PC-9 (cell line): ENCODE measurements around the gene KDM4F. TPM values are rescaled to one million over a fixed set of nuclear protein-coding genes. Genes with fewer than 3 reads are reported as not detected.

Source experiments
- BruUV-seq: library from RNA; stranded (reverse); fragments of 400-500 nt; replicated peaks from 2 replicates; lab custom pipeline; 2021; lab: Mats Ljungman, UMichigan
- CTCF ChIA-PET: fragments of 300-600 bp; sonication (Branson Sonifier 250); formaldehyde crosslinking; loops from one replicate; lab custom pipeline; 2022; ENCODE audit warnings: antibody characterized with exemption; lab: Charles Lee
- POLR2A ChIA-PET: fragments of 300-600 bp; sonication (Branson Sonifier 250); formaldehyde crosslinking; loops from one replicate; lab custom pipeline; 2022; ENCODE audit warnings: antibody characterized with exemption; ENCODE audit not compliant: unreplicated experiment; lab: Charles Lee
- DNase-seq, 2 experiments: peaks; one replicate each; pipeline versions ENCODE4 v3.0.0 to v3.0.0-alpha.2; 2015 to 2022; ENCODE audit warnings: mixed read lengths in 1 of 2
- H2AFZ ChIP-seq: fragments of 200-600 bp; sonication (generic); 2 replicates; pipeline ENCODE4 v1.8.1; 2017; ENCODE audit warnings: antibody characterized with exemption
- H3F3A ChIP-seq: fragments of 200-600 bp; sonication (generic); 2 replicates; pipeline ENCODE4 v1.8.1; 2017; ENCODE audit warnings: antibody characterized with exemption, mild to moderate bottlenecking, low read depth; ENCODE audit not compliant: insufficient read depth
- H3K27ac ChIP-seq: fragments of 200-600 bp; sonication (generic); 2 replicates; pipeline ENCODE4 v1.6.1; 2016; ENCODE audit warnings: mixed run types
- H3K27me3 ChIP-seq: fragments of 200-600 bp; sonication (generic); 2 replicates; pipeline ENCODE4 v1.6.1; 2016; ENCODE audit warnings: low read depth, mixed run types; ENCODE audit not compliant: insufficient read depth
- H3K36me3 ChIP-seq: fragments of 200-600 bp; sonication (generic); 2 replicates; pipeline ENCODE4 v1.6.1; 2016; ENCODE audit warnings: low read depth, mixed run types
- H3K4me1 ChIP-seq: fragments of 200-600 bp; sonication (generic); replicated peaks from 2 replicates; pipeline ENCODE4 v1.6.1; 2016; ENCODE audit warnings: mixed run types; ENCODE audit not compliant: insufficient read depth
- H3K4me2 ChIP-seq: fragments of 200-600 bp; sonication (generic); 2 replicates; pipeline ENCODE4 v1.6.1; 2017; ENCODE audit warnings: mixed run types
- H3K4me3 ChIP-seq: fragments of 200-600 bp; sonication (generic); 2 replicates; pipeline ENCODE4 v1.6.1; 2016; ENCODE audit warnings: mixed run types
- H3K79me2 ChIP-seq: fragments of 200-600 bp; sonication (generic); 2 replicates; pipeline ENCODE4 v1.6.1; 2017; ENCODE audit warnings: low read depth, mixed run types
- H3K9me2 ChIP-seq: fragments of 200-600 bp; sonication (generic); 2 replicates; pipeline ENCODE4 v1.8.1; 2017; ENCODE audit warnings: mild to moderate bottlenecking; ENCODE audit not compliant: insufficient read depth
- H3K9me3 ChIP-seq: fragments of 200-600 bp; sonication (generic); 2 replicates; pipeline ENCODE4 v1.8.1; 2016; ENCODE audit warnings: low read depth; ENCODE audit not compliant: insufficient read depth
- H4K20me1 ChIP-seq: fragments of 200-600 bp; sonication (generic); 2 replicates; pipeline ENCODE4 v1.8.1; 2017; ENCODE audit not compliant: insufficient read depth
- EZH2 ChIP-seq: fragments of 200-600 bp; sonication (generic); IDR thresholded peaks from 2 replicates; pipeline ENCODE4 v1.8.0; 2017; ENCODE audit warnings: antibody characterized with exemption, low read depth
- intact Hi-C: fragments of 100-400 bp; cut with micrococcal nuclease; formaldehyde crosslinking; loops from one replicate; pipeline ENCODE4 v1.10.0; 2022; ENCODE audit not compliant: unreplicated experiment
- total RNA-seq: library from RNA; stranded (reverse); gene quantifications from 2 replicates; pipeline ENCODE4 v1.2.3, GENCODE V29; 2021
- TF ChIP-seq, protein P1 (sequence below): fragments of 200-600 bp; sonication (generic); conservative IDR thresholded peaks from 2 replicates; pipeline ENCODE4 v1.6.1; 2017; ENCODE audit warnings: mixed run types, antibody characterized with exemption, mild to moderate bottlenecking, moderate library complexity

The KDM4F gene
- total RNA-seq, 1 experiment from 2014 or later, result not detected

DNA sequence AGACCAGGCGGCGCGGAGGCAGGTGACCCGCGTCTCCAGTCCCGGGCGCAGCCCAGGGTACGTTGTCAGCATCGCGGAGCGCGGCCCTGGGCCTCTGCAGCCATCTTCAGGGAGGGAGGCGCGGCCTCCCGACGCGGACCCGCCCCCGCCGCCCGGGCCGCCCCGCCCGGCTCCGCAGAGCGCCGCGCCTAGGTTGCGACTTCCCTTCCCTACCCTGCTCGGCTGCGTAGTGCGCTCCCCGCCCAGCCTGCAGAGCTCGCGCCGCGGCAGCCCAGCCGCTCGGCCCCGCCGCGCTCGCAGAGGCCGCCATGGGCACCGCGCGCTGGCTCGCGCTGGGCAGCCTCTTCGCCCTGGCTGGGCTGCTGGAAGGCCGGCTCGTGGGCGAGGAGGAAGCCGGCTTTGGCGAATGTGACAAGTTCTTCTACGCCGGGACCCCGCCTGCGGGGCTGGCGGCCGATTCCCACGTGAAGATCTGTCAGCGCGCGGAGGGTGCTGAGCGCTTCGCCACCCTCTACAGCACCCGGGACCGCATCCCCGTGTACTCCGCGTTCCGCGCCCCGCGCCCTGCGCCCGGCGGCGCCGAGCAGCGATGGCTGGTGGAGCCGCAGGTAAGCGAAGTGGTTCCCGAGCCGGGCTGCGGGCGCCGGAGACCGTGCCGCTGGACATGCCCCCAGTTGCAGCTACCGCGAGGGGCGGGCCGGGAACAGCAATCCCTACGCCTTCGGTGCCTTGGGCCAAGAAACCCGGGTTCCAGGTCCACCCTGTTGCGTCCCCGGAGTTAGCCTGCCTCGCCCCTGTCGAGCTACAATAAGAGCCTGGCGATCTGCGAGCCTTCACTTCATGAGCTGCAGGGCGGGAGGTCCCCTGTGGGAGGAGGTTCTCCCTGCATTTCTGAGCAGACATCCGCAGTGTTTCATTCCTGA lies 40.7 kb downstream of the KDM4F start, which contains the start of gene ENDOD1:
TSS of gene ENDOD1 (plus strand) at position 227 of the 923 bp plus-strand sequence. CDS start at position 309, 82 bp downstream.
- H3K36me3 ChIP-seq, result no peaks in the 10 kb centered on the region
- H4K20me1 ChIP-seq, result no peaks in the 10 kb centered on the region
- peak within 1 kb of the TSS; percentile 99 for H2AFZ ChIP-seq
- POLR2A ChIA-PET, result interaction anchor here (0.6 kb wide), 3 partner anchors 13 to 1306 kb away, joined by 3 to 4 read pairs (median 3); partner anchors contain the start of gene MED17
- no peaks in the 10 kb centered on the region for H3K9me3 ChIP-seq
- TF ChIP-seq EZH2, result no peak
- TF ChIP-seq, protein P1, sequence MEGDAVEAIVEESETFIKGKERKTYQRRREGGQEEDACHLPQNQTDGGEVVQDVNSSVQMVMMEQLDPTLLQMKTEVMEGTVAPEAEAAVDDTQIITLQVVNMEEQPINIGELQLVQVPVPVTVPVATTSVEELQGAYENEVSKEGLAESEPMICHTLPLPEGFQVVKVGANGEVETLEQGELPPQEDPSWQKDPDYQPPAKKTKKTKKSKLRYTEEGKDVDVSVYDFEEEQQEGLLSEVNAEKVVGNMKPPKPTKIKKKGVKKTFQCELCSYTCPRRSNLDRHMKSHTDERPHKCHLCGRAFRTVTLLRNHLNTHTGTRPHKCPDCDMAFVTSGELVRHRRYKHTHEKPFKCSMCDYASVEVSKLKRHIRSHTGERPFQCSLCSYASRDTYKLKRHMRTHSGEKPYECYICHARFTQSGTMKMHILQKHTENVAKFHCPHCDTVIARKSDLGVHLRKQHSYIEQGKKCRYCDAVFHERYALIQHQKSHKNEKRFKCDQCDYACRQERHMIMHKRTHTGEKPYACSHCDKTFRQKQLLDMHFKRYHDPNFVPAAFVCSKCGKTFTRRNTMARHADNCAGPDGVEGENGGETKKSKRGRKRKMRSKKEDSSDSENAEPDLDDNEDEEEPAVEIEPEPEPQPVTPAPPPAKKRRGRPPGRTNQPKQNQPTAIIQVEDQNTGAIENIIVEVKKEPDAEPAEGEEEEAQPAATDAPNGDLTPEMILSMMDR, result peak; percentile 27; the same call in 1 of the 2 replicates
- peaks cover 24% of the 10 kb centered on the region for H3F3A ChIP-seq
- no peaks in the 10 kb centered on the region for H3K27me3 ChIP-seq
- H3K27ac ChIP-seq, result peak within 1 kb of the TSS; percentile 24; the same call in 1 of the 2 replicates
- CTCF ChIA-PET, result interaction anchor here (0.6 to 1.0 kb wide), 3 partner anchors 18 to 30 kb away, joined by 3 to 5 read pairs (median 3); no protein-coding TSS in a partner anchor
- peak; percentile 68 to 81 for DNase-seq
- H3K4me1 ChIP-seq, result peaks cover 41% of the 10 kb centered on the region
- no peaks in the 10 kb centered on the region for H3K9me2 ChIP-seq
- peak within 1 kb of the TSS; percentile 86 for H3K4me2 ChIP-seq
- peaks cover 16% of the 10 kb centered on the region; the same call in 1 of the 2 replicates for H3K79me2 ChIP-seq
- intact Hi-C loops, result loop anchor here (1.0 to 2.0 kb wide), 2 partner anchors 21 to 61 kb away; no protein-coding TSS in a partner anchor
- BruUV-seq, result no TSS peak
- H3K4me3 ChIP-seq, result peak within 1 kb of the TSS; percentile 93

DNA sequence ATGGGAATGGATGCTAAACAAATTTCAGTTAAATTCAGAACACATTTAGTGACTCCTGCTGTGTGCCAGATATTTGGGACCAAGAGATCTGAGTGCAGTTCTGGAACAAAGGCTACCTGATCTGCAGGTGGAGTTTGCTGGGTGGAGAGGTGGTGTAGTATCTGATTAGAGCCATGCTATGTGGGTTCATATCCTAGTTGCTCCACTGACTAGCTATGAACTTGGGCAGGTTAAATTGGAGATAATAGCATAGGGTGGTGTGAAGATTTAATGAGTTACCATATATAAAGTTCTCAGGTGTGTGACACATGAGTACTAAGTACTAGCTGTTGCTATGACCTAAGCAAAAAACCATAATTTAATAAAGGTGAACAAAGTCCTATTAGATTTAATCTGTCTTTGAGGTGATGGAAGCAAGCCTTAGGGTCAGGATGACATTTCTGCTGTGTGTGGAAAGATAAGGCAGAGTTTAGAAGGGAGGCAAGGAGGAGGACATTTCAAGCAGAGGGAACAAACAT lies 42.5 kb downstream of the KDM4F start:
- no TSS peak for BruUV-seq
- no peak overlapping the region for H3K4me3 ChIP-seq
- no peak overlapping the region for H3K27ac ChIP-seq
- peaks cover 36% of the 10 kb centered on the region for H3K4me1 ChIP-seq
- H3K27me3 ChIP-seq, result no peaks in the 10 kb centered on the region
- H3K4me2 ChIP-seq, result no peak overlapping the region
- peaks cover 16% of the 10 kb centered on the region; the same call in 1 of the 2 replicates for H3K79me2 ChIP-seq
- ChIA-PET POLR2A (no interaction called here), CTCF (interaction anchor here (0.6 kb wide), 1 partner anchor 1067 kb away, joined by 14 read pairs; no protein-coding TSS in a partner anchor)
- peaks cover 24% of the 10 kb centered on the region for H3F3A ChIP-seq
- TF ChIP-seq, protein P1, result no peak
- TF ChIP-seq EZH2, result no peak
- H3K9me3 ChIP-seq, result no peaks in the 10 kb centered on the region
- H3K36me3 ChIP-seq, result no peaks in the 10 kb centered on the region
- intact Hi-C loops, result loop anchor here (2.0 kb wide), 1 partner anchor 23 kb away; no protein-coding TSS in a partner anchor
- DNase-seq, result no peak
- H3K9me2 ChIP-seq, result no peaks in the 10 kb centered on the region
- H2AFZ ChIP-seq, result no peak overlapping the region
- H4K20me1 ChIP-seq, result no peaks in the 10 kb centered on the region
